HG02870 (cell line): ENCODE results near the gene OTOG.

ENCODE experiments used
- ATAC-seq: cut with Tn5 transposase; IDR thresholded peaks from one replicate; pipeline ENCODE4 v1.9.1; 2021; ENCODE audit warnings: mild to moderate bottlenecking, moderate library complexity; ENCODE audit not compliant: unreplicated experiment

OTOG gene

DNA sequence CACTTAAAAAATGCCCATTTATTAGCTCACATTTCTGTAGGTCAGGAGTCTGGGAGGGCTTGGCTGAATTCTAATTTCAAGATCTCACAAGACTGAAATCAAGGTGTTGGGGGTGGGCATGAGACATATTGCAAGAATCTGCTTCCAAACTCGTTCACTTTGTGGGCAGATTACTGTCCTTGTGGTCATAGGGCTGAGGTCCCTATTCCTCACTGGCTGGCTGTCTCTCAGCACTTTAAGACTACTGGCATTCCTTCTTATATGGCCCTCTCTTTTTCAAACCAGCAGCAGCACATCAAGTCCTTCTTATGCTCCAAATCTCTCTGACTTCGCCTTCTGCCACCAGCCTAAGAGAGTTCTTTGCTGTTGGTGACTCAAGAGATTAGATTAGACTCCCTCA is 144.5 kb downstream of the OTOG start:
- ATAC-seq, result no peak

- ATAC-seq, result no peak
Observed at GRCh38 chr11:17691976-17692375, 144.9 kb downstream of the OTOG start.

DNA sequence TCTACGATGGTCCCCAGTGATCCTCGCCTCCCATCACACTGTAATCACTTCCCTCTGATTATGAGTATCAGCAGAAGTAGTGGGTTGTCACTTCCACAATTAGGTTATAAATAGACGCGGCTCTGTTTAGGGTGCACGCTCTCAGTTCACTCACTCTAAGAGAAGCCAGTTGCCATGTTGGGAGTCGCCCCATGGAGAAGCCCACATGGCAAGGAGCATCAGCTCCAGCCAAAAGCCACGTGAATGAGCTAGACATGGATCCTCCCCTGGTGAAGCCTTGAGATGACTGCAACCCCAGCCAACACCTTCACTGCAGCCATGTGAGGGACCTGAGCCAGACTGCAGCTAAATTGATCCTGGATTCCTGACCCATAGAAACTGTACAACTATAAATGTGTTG is 145.9 kb downstream of the OTOG start:
- ATAC-seq, result no peak

- no peak for ATAC-seq
Observed at GRCh38 chr11:17693531-17693930, 146.5 kb downstream of the OTOG start.

DNA sequence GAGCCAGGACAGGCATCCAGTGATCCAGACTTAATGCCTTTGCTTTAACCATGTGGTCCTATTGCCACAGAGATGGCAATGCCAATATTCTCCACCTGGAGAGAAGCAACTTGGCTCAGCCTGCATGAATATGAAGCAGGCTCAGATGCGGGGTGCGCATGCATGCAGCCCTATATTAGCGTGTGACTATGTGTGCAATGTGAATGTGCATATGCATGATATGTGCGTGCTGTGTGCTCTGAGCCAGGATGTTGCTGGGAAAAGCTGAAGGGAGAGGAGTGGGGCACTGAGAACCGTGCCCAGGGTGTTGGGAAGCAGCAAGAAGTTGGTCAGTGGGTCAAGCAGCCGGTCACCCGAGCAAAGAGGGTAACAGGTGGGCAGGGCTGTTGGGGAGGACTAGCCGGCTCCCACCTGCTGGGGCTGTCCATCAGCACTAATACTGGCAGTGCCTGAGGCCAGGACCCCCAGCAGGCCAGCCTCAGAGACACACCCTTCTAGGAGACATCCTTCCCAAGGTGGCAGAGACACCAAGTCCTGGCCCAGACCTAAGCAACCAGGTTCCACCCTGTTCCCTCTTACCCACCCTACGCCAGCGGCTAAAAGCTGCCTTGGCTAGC is 147.5 kb downstream of the OTOG start:
- ATAC-seq, result no peak

- no peak for ATAC-seq
Observed at GRCh38 chr11:17695454-17696441, 148.7 kb downstream of the OTOG start.

DNA sequence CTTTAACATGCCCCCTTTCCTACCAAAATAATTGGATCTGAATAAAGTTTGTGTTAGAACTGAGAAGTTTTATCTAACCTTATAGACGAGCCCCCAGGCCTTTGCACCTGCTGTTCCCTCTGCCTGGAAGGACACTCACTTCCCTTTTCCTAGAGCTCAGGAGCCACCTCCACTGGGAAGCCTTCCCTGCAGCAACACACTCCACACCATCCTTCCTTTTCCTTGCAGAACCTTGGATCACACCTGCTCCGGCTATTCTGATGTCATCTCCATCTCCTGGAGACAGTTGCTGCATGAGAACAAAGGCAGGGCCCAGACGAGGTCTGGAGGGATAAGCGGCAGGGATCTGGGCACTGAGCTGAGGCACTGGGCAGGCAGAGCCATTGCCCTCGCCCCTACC is 149.7 kb downstream of the OTOG start:
- ATAC-seq, result no peak
